HL-60 (cell line): ENCODE data around the gene GADD45G.

Source experiments
- CTCF ChIP-seq: IDR thresholded peaks from one replicate; pipeline ENCODE4 v1.5.1; 2011; ENCODE audit warnings: low read length, control low read depth, inconsistent platforms; ENCODE audit not compliant: insufficient read depth
- POLR2AphosphoS5 ChIP-seq: IDR thresholded peaks from 2 replicates; pipeline ENCODE4 v1.6.1; 2012; ENCODE audit warnings: low read depth
- TF ChIP-seq, protein P1 (sequence below): IDR thresholded peaks from 2 replicates; pipeline ENCODE4 v1.6.1; 2012; ENCODE audit warnings: low read depth; ENCODE audit not compliant: insufficient replicate concordance

GRCh38 chr9:89625721-89626687 lies 21.2 kb downstream of the GADD45G start:
- no peak for TF ChIP-seq CTCF
- no peak for TF ChIP-seq POLR2AphosphoS5
- TF ChIP-seq, protein P1, sequence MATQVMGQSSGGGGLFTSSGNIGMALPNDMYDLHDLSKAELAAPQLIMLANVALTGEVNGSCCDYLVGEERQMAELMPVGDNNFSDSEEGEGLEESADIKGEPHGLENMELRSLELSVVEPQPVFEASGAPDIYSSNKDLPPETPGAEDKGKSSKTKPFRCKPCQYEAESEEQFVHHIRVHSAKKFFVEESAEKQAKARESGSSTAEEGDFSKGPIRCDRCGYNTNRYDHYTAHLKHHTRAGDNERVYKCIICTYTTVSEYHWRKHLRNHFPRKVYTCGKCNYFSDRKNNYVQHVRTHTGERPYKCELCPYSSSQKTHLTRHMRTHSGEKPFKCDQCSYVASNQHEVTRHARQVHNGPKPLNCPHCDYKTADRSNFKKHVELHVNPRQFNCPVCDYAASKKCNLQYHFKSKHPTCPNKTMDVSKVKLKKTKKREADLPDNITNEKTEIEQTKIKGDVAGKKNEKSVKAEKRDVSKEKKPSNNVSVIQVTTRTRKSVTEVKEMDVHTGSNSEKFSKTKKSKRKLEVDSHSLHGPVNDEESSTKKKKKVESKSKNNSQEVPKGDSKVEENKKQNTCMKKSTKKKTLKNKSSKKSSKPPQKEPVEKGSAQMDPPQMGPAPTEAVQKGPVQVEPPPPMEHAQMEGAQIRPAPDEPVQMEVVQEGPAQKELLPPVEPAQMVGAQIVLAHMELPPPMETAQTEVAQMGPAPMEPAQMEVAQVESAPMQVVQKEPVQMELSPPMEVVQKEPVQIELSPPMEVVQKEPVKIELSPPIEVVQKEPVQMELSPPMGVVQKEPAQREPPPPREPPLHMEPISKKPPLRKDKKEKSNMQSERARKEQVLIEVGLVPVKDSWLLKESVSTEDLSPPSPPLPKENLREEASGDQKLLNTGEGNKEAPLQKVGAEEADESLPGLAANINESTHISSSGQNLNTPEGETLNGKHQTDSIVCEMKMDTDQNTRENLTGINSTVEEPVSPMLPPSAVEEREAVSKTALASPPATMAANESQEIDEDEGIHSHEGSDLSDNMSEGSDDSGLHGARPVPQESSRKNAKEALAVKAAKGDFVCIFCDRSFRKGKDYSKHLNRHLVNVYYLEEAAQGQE, result no peak
